Left renal cortex interstitium (tissue), 4 donors: ENCODE data around the gene PDE4B. TPM values are rescaled to one million over a fixed set of nuclear protein-coding genes. Genes with fewer than 3 reads are reported as not detected.

Experiments used
- DNase-seq, 4 donors: peaks; one replicate each; pipeline ENCODE4 v3.0.0-alpha.2; 2013; ENCODE audit warnings: low read depth in 4 of 4, low spot score in 2 of 4, missing footprints in 1 of 4
- polyA plus RNA-seq, 4 donors: library from polyadenylated mRNA; unstranded; fragments of 120-200 nt; gene quantifications; one replicate each; pipeline ENCODE4 v1.2.1, GENCODE V29; 2013; ENCODE audit not compliant: insufficient read length in 4 of 4

Gene PDE4B
- polyA plus RNA-seq, 4 donors: 5.6 to 11.1 (median 8.7) TPM

GRCh38 chr1:66168948-66169671, 376.4 kb downstream of the PDE4B start:
- no peak for DNase-seq

- no peak for DNase-seq
Observed at GRCh38 chr1:66172272-66172671, 379.6 kb downstream of the PDE4B start.

- no peak for DNase-seq
Observed at GRCh38 chr1:66175098-66175497, 382.4 kb downstream of the PDE4B start.

GRCh38 chr1:66175581-66175980, 382.9 kb downstream of the PDE4B start:
- no peak for DNase-seq

GRCh38 chr1:66176012-66176715, 383.5 kb downstream of the PDE4B start:
- no peak for DNase-seq

- no peak for DNase-seq
Observed at GRCh38 chr1:66176832-66177231, 384.1 kb downstream of the PDE4B start.

GRCh38 chr1:66177510-66177909, 384.8 kb downstream of the PDE4B start:
- DNase-seq: no peak

GRCh38 chr1:66182026-66182425, 389.3 kb downstream of the PDE4B start:
- no peak for DNase-seq

- DNase-seq: no peak
Observed at GRCh38 chr1:66182551-66183178, 390.0 kb downstream of the PDE4B start.

GRCh38 chr1:66183400-66183799, 390.7 kb downstream of the PDE4B start:
- no peak for DNase-seq

- no peak for DNase-seq
Observed at GRCh38 chr1:66197120-66197519, 404.4 kb downstream of the PDE4B start.

- no peak for DNase-seq
Observed at GRCh38 chr1:66197785-66198184, 405.1 kb downstream of the PDE4B start.

GRCh38 chr1:66206563-66207144, 414.0 kb downstream of the PDE4B start:
- DNase-seq: no peak

GRCh38 chr1:66207484-66207883, 414.8 kb downstream of the PDE4B start:
- DNase-seq: no peak

- no peak for DNase-seq
Observed at GRCh38 chr1:66208632-66209031, 415.9 kb downstream of the PDE4B start.

GRCh38 chr1:66210635-66211244, 418.0 kb downstream of the PDE4B start:
- no peak for DNase-seq

- DNase-seq: no peak
Observed at GRCh38 chr1:66211521-66211920, 418.8 kb downstream of the PDE4B start.

GRCh38 chr1:66213491-66213890, 420.8 kb downstream of the PDE4B start:
- DNase-seq: no peak

GRCh38 chr1:66214901-66215300, 422.2 kb downstream of the PDE4B start:
- no peak for DNase-seq

- no peak for DNase-seq
Observed at GRCh38 chr1:66217021-66217420, 424.3 kb downstream of the PDE4B start.

- DNase-seq: no peak
Observed at GRCh38 chr1:66217561-66217960, 424.9 kb downstream of the PDE4B start.
